Astrocyte of the cerebellum (primary cell): ENCODE data around the gene OBSCN.
"Not testable (repeated sequence)": the region's sequence is repeated elsewhere in the genome, so short reads cannot be mapped to it uniquely, and the experiment has no call there.

Experiments used
- DNase-seq: peaks from one replicate; pipeline ENCODE4 v3.0.0-alpha.2; 2011; ENCODE audit warnings: low read depth
- H3K4me3 ChIP-seq: 2 replicates; pipeline ENCODE4 v1.5.1; 2011; ENCODE audit warnings: mild to moderate bottlenecking, low read depth, low read length, moderate library complexity
- in situ Hi-C: cut with HindIII; loops from 2 replicates; pipeline ENCODE4 v1.10.0; 2017; ENCODE audit warnings: low sequenced_read_pairs
- TF ChIP-seq, protein P1 (sequence below): IDR thresholded peaks from 2 replicates; pipeline ENCODE4 v1.5.1; 2012; ENCODE audit warnings: low read length, low read depth, moderate library complexity, mild to moderate bottlenecking; ENCODE audit errors: missing control alignments

Gene OBSCN

DNA sequence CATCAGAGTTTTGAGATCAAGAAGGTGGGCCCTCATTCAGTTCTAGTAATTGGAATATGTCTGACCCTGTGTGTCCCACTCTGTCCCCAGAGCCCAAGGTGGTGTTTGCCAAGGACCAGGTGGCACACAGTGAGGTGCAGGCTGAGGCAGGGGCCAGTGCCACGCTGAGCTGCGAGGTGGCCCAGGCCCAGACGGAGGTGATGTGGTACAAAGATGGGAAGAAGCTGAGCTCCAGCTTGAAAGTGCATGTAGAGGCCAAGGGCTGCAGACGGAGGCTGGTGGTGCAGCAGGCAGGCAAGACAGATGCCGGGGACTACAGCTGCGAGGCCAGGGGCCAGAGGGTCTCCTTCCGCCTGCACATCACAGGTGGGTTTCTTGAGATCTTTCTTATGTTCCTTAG lies 35.2 kb downstream of the OBSCN start:
- TF ChIP-seq, protein P1, sequence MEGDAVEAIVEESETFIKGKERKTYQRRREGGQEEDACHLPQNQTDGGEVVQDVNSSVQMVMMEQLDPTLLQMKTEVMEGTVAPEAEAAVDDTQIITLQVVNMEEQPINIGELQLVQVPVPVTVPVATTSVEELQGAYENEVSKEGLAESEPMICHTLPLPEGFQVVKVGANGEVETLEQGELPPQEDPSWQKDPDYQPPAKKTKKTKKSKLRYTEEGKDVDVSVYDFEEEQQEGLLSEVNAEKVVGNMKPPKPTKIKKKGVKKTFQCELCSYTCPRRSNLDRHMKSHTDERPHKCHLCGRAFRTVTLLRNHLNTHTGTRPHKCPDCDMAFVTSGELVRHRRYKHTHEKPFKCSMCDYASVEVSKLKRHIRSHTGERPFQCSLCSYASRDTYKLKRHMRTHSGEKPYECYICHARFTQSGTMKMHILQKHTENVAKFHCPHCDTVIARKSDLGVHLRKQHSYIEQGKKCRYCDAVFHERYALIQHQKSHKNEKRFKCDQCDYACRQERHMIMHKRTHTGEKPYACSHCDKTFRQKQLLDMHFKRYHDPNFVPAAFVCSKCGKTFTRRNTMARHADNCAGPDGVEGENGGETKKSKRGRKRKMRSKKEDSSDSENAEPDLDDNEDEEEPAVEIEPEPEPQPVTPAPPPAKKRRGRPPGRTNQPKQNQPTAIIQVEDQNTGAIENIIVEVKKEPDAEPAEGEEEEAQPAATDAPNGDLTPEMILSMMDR = no peak
- in situ Hi-C loops = no loop called here
- no peak overlapping the region for H3K4me3 ChIP-seq
- no peak for DNase-seq

DNA sequence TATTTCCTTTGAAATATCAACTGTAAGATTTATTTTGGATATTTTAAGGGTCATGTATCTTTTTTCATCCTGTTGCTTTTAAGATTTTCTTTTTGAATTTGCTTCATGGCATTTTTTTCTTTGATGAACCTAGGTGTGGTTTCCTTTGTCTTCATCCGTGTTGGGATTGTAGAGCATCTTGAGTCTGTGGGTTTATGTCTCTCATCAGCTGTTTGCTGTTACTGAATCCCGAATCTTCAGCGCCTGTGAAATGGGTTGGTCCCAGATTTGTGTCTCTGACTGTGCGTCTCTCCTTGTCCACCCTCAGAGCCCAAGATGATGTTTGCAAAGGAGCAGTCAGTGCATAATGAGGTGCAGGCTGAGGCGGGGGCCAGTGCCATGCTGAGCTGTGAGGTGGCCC lies 36.1 kb downstream of the OBSCN start:
- H3K4me3 ChIP-seq, in situ Hi-C loops, DNase-seq: not testable (repeated sequence)

DNA sequence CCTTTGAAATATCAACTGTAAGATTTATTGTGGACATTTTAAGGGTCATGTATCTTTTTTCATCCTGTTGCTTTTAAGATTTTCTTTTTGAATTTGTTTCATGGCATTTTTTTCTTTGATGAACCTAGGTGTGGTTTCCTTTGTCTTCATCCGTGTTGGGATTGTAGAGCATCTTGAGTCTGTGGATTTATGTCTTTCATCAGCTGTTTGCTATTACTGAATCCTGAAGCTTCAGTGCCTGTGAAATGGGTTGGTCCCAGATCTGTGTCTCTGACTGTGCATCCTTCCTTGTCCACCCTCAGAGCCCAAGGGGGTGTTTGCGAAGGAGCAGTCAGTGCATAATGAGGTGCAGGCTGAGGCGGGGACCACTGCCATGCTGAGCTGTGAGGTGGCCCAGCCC lies 37.3 kb downstream of the OBSCN start:
- H3K4me3 ChIP-seq = no peak overlapping the region
- no peak for DNase-seq
- in situ Hi-C loops = no loop called here

DNA sequence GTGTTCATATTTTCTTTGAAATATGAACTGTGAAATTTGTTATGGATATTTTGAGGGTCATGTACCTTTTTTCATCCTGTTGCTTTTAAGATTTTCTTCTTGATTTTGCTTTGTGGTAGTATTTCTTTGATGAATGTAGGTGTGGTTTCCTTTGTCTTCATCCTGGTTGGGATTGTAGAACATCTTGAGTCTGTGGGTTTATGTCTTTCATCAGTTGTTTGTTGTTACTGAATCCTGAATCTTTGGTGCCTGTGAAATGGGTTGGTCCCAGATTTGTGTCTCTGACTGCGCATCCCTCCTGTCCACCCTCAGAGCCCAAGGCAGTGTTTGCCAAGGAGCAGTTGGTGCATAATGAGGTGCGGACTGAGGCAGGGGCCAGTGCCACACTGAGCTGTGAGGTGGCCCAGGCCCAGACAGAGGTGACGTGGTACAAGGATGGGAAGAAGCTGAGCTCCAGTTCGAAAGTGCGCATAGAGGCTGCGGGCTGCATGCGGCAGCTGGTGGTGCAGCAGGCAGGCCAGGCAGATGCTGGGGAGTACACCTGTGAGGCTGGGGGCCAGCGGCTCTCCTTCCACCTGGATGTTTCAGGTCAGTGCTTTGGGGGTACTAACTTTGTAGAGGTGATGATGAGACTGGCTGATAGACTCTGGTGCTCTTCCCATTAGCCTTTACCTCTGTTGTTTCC lies 38.5 kb downstream of the OBSCN start:
- in situ Hi-C loops = no loop called here
- DNase-seq = no peak
- TF ChIP-seq, protein P1 = no peak
- no peak overlapping the region for H3K4me3 ChIP-seq

More for the DNA sequence above, 37.3 kb downstream of the OBSCN start:
- TF ChIP-seq, protein P1 = no peak

DNA sequence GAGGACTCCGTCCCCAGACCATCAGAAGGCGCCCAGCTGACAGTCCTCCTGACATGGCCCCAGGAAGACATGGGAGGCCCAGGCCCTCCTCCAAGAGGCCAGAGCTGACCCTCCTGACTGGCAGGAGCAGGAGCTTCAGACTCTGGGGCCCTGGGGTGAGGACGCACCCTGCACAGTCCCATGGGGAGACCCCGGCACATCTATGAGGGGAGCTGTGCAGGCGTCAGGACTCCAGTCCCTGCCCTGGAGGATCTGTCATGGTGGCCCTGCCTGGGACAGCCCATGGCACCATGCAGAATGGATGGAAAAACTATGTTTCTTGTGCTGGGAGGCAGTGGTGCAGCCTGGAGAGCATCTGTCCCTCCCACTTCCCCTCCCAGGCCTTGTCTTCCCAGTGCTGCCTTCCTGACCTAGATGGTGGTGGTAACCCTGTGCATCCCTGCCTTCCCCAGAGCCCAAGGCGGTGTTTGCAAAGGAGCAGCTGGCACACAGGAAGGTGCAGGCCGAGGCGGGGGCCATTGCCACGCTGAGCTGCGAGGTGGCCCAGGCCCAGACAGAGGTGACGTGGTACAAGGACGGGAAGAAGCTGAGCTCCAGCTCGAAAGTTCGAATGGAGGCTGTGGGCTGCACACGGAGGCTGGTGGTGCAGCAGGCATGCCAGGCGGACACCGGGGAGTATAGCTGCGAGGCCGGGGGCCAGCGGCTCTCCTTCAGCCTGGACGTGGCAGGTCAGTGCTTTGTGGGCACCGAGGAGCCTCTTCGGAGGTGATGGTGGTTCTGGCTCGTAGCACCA lies 41.9 kb downstream of the OBSCN start:
- in situ Hi-C loops = no loop called here
- H3K4me3 ChIP-seq = no peak overlapping the region
- TF ChIP-seq, protein P1 = no peak
- DNase-seq = no peak

DNA sequence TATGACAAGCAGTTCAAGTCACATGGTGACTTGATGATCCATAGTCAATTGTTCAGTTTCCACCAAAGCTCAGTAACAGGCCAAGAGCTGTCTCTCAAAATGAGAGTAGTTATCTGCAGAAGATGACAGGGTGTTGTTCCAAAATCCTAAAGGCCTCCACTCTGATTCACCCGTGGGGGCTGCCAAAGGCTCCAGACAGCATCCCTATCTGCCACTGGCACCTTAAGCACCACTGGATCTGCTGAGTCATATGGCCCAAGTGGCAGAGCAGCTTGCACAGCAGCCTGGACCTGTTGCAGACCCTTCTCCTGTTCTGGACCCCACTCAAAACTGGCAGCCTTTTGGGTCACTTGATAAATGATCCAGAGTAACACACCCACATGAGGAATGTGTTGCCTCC lies 44.6 kb downstream of the OBSCN start:
- DNase-seq, in situ Hi-C loops, H3K4me3 ChIP-seq: not testable (repeated sequence)

DNA sequence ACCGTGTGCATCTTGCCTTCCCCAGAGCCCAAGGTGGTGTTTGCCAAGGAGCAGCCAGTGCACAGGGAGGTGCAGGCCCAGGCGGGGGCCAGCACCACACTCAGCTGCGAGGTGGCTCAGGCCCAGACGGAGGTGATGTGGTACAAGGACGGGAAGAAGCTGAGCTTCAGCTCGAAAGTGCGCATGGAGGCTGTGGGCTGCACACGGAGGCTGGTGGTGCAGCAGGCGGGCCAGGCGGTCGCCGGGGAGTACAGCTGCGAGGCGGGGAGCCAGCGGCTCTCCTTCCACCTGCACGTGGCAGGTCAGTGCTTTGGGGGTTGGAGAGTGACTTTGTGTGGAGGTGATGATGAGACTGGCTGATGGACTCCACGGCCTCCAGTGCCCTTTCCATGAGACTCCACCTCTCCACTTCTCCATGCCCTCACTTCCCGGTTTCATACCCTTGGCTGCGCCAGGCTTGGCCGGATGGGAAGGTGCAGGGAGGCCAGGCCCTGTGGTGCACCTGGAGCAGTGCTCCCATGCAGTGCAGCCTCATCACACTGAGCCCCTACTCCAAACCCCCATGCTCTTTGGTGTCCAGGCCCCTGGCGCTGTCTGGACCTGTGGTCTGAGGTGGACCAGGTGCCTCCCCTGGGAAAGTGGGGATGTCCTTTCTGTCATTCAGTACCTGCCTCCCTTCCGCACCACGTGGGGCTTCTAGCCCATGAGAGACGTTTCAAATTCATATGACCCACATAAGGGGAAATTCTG lies 49.0 kb downstream of the OBSCN start:
- H3K4me3 ChIP-seq = no peak overlapping the region
- in situ Hi-C loops = no loop called here
- TF ChIP-seq, protein P1 = no peak
- no peak for DNase-seq
